Epithelial cell of esophagus (primary cell): ENCODE data around the gene EBF3.

Experiments used
- DNase-seq: peaks from one replicate; pipeline ENCODE4 v3.0.0; 2010; ENCODE audit warnings: low read depth
- H3K4me3 ChIP-seq: 2 replicates; pipeline ENCODE4 v1.5.1; 2011; ENCODE audit warnings: mild to moderate bottlenecking, low read length, control low read depth
- TF ChIP-seq, protein P1 (sequence below): IDR thresholded peaks from 2 replicates; pipeline ENCODE4 v1.5.1; 2011; ENCODE audit warnings: low read depth, mild to moderate bottlenecking, low read length, control low read depth, inconsistent platforms; ENCODE audit not compliant: insufficient read depth; ENCODE audit errors: missing control alignments

Gene EBF3

DNA sequence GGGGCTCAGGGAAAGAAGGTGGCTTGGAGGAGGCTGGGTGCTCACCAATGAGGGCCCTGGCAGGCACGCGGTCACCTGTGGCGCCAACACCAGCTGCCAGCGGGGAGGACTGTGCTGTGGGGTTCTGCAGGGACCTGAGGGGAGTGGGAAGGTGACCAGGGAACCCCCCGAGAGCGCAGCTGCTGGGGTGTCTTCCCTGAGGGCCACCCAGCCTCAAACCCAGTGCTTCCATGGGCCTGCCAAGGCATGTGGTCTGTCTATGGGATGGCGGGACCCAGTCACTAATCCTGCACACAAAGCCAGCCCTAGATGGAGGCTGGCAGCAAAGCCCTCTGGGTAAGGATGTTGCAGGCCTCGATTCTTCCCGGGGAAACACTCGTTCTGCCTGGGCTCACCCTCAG is 117.1 kb downstream of the EBF3 start:
- H3K4me3 ChIP-seq, result no peak overlapping the region
- no peak for DNase-seq
- TF ChIP-seq, protein P1, sequence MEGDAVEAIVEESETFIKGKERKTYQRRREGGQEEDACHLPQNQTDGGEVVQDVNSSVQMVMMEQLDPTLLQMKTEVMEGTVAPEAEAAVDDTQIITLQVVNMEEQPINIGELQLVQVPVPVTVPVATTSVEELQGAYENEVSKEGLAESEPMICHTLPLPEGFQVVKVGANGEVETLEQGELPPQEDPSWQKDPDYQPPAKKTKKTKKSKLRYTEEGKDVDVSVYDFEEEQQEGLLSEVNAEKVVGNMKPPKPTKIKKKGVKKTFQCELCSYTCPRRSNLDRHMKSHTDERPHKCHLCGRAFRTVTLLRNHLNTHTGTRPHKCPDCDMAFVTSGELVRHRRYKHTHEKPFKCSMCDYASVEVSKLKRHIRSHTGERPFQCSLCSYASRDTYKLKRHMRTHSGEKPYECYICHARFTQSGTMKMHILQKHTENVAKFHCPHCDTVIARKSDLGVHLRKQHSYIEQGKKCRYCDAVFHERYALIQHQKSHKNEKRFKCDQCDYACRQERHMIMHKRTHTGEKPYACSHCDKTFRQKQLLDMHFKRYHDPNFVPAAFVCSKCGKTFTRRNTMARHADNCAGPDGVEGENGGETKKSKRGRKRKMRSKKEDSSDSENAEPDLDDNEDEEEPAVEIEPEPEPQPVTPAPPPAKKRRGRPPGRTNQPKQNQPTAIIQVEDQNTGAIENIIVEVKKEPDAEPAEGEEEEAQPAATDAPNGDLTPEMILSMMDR, result no peak

DNA sequence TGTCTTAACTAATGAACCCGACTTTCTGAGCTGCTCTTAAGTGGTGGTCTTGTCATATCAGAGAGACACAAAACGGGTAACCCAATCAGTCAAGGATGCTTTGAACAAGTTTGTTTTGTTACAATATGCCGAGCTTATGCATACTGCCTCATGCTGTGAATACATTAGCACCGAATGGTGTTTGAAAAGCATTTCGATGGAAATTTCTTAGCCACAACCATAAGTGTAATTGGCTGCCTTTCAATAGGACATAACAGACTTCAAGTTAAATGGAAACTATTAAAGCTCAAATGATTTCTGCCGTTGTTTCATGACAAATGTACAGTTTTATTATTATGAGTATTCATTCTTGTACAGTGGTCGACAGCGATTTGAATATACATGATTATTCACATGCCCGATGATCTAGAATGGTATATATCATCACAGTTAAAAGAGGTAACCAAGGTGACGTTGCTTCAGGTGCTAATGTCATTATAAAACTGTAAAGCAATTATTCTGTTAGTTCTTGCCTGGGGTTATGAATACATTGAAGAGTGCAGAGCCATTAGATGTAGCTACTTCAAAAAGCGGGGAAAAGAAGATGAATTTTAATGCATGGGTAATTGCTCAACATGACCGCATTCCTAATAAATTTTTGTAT is 118.8 kb downstream of the EBF3 start:
- H3K4me3 ChIP-seq, result no peak overlapping the region

DNA sequence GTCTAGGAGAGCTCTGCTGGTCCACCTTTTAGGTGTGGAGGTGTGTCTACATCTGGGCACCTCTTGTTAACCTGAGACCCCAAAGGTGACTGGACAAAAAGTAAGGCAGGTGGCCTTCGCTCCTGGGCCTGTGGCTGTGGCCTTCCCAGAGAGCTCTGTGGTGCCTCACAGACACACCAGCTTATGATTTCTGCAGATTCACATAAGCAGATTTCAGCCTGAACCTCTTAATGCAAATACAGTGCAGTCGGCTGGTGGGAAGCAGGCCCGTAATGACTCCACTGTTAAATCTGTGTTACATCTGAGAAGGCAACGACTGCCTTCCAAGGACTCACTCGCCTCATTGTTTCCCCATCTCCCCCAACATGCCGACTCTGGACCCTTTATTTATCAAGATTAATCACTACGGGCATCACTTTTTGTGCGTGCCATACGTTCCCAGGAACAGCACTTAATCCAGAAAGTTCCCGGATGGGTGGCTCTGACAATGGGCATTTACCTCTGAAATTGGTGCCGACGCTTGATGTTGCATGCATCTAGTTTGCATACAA is 119.8 kb downstream of the EBF3 start:
- TF ChIP-seq, protein P1, result no peak
- no peak overlapping the region for H3K4me3 ChIP-seq
- DNase-seq, result no peak

More for the DNA sequence above, 118.8 kb downstream of the EBF3 start:
- TF ChIP-seq, protein P1, result no peak
- no peak for DNase-seq

DNA sequence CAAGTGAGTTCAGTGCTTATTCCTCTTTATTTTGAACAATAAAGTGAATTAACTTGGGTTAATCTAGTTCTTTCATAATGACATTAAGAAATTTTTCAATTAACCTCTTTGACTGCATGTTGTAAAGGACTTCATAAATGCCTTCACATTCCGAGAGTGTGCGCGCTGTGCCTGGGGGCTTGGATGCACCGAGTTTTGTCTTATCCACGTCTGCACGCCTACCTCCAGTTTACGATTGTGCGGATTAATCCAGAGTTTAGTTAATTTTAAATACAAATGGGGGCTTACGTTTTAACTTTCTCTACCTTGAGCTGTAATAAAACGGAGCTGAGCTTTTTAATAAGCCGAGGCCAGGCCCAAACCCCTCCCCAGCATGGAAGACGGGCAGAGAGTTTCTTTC is 120.4 kb downstream of the EBF3 start:
- DNase-seq, result no peak
- no peak overlapping the region for H3K4me3 ChIP-seq
- TF ChIP-seq, protein P1, result no peak

DNA sequence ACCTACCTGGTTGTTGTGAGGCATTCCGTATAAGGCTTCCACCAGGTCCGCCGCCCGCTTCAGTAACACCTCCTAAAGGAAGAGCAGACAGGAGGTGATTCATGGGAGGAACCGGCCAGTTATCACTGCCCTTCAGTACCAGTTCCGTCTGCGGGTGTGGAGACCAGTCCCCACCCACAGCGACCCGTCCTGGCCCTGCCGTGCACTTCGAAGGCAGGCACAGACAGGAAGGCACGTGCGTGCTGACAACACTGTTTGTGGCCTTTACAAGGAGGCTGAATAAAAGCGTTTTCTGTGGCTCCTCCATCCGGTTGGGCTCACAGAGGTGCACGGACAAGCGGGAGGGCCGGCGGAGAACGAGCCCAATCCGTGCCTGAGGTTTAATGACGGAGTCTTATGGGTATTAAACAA is 120.9 kb downstream of the EBF3 start:
- no peak overlapping the region for H3K4me3 ChIP-seq
- TF ChIP-seq, protein P1, result no peak
- DNase-seq, result no peak

DNA sequence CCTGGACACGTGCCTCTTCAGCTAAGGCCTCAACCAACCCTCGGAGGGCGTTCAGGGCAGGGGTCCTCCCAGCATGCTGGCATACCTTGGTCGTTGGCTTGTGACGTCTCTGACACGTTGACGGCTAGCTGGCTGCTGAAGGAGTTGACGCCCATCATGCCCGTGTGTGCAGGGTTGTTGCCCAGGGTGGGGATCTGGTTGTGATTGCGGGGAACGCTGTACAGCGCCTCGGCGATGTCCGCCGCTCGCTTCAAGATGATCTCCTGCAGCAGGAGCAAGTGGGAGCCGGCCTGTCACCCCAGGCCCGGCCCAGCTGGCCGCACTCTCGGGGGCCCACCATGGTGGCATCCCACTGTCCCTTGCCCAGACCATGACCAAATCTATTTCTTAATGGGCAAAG is 122.0 kb downstream of the EBF3 start:
- no peak for DNase-seq
- no peak overlapping the region for H3K4me3 ChIP-seq
- TF ChIP-seq, protein P1, result no peak

DNA sequence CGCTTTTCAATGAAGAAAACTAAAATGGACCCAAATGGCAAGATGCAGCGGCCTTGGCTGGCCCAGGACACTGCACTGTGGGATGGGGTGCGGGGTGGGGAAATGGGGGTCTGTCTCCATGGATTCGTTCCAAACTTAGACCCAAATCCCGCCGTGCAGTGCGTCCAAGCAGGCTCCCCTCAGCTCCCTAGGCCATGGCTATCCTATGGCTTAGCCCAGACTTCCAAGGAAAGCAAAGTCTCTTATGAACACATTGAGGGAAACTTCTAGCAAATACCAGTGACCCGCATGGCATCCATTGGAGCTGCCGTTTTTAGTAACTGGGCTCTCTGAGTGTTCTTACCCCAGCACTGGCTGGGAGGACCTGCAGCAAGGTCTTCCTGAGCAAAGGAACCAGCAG is 122.5 kb downstream of the EBF3 start:
- DNase-seq, result no peak
- TF ChIP-seq, protein P1, result no peak

More for the DNA sequence above, 122.5 kb downstream of the EBF3 start:
- no peak overlapping the region for H3K4me3 ChIP-seq
